Suprapubic skin (tissue), 4 donors: Measurements from ENCODE around the gene RCAN3.
"Not testable (repeated sequence)": the region's sequence is repeated elsewhere in the genome, so short reads cannot be mapped to it uniquely, and the experiment has no call there.

Experiments used
- CTCF ChIP-seq, 2 donors: fragments of 200-600 bp in 1 of 2; fragments of 450-650 bp in 1 of 2; sonication (generic) in 1 of 2; IDR thresholded peaks; one replicate each; pipeline ENCODE4 v1.5.1; 2016 to 2019; ENCODE audit warnings: antibody characterized with exemption in 2 of 2, mild to moderate bottlenecking in 1 of 2, moderate library complexity in 1 of 2
- EP300 ChIP-seq: sonication (generic); formaldehyde crosslinking; IDR thresholded peaks from one replicate; pipeline ENCODE4 v1.6.1; 2017; ENCODE audit warnings: antibody characterized with exemption
- POLR2AphosphoS5 ChIP-seq, 3 donors: sonication (generic); formaldehyde crosslinking; IDR thresholded peaks; one replicate each; pipeline ENCODE4 v1.6.1; 2017; ENCODE audit warnings: antibody characterized with exemption in 3 of 3

- not testable (repeated sequence) for TF ChIP-seq CTCF (IDR thresholded peaks at IDR 0.05); POLR2AphosphoS5 (IDR thresholded peaks at IDR 0.05); EP300
These were observed 40.5 kb upstream of the RCAN3 start for GRCh38 chr1:24462128-24462527.
